NCI-H510A treated with DMSO at 0.1 percent for 48 hours (cell line): ENCODE data around the gene PPARGC1A.

Experiments used
- DNase-seq: peaks from one replicate; lab custom pipeline; 2025; lab: John Stamatoyannopoulos, UW

Gene PPARGC1A

DNA sequence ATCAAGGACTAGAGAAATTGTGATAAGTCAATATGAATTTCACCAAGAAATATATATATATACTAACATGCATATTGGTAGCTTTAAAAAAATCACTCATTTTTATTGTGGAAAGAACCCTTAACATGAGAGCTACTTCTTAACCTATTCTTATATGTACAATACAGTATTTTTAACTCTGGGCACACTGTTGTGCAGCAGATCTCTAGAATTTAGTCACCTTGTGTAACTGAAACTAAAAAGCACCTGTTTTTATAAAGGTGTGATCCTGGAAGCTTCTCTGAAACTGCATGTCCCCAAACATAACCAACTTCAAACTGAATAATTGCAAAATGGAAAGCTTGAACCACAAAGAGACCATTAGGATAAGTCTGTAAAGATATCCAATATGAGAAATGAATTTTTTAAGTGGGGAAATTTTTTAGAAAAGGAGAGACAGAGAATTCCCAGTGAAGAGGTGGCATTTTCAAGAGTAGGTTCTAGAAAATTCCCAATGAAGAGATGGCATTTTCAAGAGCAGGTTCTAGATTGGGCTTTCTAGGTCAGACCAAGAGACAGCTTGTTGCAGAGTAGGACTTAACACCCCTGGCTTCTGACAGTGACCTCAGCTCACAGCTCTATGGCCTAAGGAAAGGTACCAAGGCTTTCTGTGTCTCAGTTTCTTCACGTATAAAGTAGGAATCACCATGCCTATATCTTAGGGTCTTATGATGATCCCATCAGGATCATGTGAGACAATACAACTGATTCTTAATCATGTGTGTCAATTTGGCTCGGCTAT, 22.0 kb upstream of the PPARGC1A start:
- no peak for DNase-seq

DNA sequence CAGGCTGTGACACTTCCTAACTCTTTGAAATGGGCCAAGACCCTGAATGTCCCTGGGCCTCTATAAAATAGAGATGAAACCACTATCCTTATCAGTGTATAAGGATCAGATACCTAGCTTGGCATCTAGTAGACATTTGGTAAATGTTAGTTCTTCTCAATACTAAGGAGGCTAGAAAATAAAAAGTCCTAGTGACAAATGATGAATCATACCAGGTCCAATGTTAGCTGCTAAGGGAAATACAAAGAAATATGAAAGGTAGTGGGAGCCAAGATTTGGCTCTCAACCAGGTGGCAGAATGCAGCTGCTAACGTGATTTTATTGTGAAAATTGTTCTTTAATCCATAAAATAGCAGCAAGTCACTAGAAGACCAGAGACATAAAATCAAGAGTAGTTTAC, 19.8 kb upstream of the PPARGC1A start:
- DNase-seq: no peak

GRCh38 chr4:23906839-23907238, 17.0 kb upstream of the PPARGC1A start:
- no peak for DNase-seq

- DNase-seq: peak; percentile 6
Observed at GRCh38 chr4:23904639-23905071, 14.8 kb upstream of the PPARGC1A start.

DNA sequence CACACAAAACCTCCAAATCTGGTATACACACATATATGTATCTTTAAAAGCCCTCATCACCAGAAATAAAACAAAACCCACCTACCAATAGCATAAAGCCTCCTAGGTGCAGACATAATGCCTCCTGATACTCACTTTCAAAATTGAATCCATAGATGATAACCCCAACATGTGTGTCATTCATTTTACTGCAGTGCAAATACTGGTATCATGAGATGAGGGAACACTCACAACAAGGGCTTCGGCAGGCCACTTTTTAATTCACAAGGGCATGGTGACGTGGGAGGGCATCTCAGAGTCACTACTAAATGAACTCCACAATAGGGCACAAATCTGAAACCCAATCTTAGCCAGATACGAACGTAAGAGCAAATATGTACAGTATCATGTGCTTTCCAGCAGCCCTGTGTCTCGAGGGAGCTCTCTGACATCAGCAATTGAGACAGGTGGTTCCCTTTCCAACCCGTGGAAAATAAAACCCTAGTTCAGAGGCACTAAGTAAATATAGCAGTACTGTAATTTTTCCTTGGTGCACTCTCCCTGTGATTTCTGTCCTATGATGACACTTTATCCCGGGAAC, 14.1 kb upstream of the PPARGC1A start:
- peak; percentile 66 for DNase-seq

DNA sequence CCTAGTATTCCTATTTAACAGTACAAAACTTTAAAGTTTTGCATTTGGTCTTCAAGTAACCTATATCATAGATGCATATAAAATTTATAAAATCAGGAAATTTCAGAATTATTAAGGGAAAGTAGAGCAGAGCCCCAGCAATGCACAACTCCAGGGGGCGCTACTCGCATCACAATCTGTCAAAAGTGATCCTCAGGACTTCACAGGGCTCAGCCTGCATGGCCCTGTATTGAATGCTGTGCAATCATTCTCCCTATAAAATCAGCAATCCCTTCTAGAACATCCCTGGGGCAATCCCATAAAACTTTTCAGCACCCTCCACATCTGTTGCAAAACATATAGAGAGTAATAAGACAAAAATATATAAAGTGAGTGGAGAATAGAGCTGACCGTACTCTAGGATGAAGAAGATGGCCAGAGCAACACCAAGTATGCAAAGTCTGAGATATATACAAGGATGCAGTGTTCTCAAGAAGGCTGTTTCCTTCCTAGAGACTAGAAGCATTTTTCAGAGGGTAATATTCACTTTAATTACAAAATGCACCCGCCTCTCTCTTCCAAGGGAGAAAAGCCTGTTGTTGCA, 12.5 kb upstream of the PPARGC1A start:
- no peak for DNase-seq

GRCh38 chr4:23900636-23901035, 10.8 kb upstream of the PPARGC1A start:
- no peak for DNase-seq

GRCh38 chr4:23899565-23899964, 9.7 kb upstream of the PPARGC1A start:
- no peak for DNase-seq

GRCh38 chr4:23897564-23898109, 7.8 kb upstream of the PPARGC1A start:
- no peak for DNase-seq

DNA sequence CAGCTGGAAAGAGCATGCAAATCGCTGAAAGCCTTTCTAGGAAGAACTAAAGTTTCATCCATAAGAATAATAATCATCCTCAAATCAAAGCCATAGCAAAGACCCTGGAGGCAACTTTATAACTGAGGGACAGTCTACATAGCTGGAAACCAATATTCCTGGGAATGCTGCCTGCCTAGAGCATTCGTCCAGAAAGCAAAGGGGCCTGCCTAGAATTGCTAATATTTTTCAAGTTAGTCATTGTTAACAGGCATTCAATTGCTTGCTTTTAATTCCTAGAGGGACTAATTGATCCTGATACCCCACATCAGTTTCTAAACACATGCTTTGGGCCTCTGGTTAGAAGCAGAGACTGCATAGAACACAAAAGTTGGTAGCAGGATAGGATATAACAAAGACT, 4.2 kb upstream of the PPARGC1A start:
- DNase-seq: no peak

DNA sequence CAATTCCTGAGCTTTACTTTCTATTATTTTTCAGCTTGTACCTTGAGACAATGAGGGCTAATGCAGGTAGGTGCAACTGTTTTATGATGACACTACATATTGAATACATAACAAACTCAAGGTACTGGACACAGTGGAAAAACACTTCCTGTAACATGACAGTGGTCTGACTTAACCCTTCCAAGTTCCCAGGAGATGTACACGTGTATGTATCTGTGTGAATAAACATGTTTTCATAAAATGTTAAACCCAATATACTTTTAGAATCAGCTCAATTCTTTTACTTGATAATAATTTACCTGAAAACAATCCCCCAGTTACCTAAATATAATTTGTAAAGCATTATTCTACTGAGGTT, 1.2 kb upstream of the PPARGC1A start:
- no peak for DNase-seq

- DNase-seq: no peak
Observed at GRCh38 chr4:23890369-23891063, 669 bp upstream of the PPARGC1A start.

DNA sequence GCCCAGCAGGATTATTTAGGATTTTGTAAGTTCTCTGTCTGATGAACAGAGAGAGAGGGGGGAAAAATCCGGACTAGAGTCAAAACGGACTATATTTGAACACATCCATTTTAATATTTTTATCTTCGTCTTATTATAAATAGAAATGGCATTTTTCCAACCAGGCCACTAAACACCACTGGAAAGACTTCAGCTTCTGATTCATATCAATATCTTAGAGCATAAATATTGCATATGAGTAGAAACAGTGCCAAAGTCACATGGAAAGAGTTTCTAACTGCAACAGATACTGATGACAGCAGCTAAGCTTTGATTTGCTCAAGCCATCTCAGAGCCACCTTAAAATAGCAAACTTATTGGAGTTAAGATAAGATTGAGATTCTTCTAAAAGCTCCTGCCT, 456 bp downstream of the PPARGC1A start:
- peak; percentile 35 for DNase-seq

DNA sequence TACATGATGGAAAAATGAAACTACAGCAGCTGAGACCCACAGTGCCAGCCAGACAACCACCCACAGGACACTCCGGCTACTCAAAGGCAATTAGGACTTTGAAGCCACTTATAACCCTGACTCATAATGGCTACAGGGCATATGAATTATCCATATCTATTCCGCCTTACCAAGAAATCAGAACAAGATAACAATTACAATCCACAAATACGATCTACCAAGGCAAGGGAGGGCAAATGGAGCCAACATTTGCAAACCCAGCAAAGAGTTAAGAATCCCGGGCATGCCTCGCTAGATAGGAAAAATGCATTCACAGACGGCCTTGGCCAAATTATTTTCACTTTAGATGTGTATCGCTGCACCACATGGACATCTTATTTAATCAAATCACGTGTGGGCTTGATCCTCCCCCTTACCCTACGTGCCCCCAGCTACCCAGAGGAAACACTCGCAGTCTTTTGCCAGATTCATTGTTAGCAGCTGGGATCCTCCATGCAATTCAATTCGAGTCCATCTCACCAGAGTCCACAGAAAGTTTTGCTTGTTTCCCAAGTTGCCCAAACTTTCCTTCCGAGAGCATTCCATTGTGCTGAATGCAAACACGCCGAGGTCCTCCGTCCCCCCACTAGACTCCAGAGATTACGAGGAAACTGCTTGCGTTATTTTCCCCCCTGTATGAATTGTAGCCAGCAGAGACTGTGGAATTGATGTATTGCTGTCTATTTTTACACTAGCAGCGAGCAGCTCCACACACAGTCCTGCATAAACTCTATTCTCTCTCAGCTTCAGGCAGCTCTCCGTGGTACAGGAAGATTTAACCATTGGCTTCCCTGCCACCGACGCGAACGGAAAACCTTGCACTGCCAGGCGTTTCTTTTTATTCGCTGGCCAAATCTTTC, 1.2 kb downstream of the PPARGC1A start:
- peak; percentile 35 for DNase-seq

GRCh38 chr4:23887989-23888388, 1.9 kb downstream of the PPARGC1A start:
- no peak for DNase-seq

GRCh38 chr4:23887173-23887572, 2.7 kb downstream of the PPARGC1A start:
- no peak for DNase-seq

GRCh38 chr4:23885943-23886590, 3.8 kb downstream of the PPARGC1A start:
- no peak for DNase-seq

GRCh38 chr4:23884741-23885140, 5.1 kb downstream of the PPARGC1A start:
- DNase-seq: no peak

DNA sequence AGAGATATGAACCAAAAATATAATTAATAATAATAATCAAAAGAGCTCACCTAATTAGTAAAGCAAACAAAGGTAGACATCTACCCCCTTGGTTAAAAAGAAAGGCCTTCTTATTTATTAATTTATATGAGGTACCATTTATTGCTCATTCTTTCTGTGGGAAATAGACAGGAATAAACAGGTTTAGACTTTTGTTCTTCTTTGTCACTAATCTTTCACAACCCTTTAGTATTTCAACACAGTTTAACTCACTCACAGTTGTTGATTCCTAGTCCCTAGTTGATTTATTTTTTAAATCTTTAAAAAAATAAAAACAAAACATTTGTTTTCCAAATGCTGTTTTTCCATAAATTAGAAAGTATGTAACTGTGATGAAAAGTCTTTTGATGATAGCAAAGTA, 5.6 kb downstream of the PPARGC1A start:
- no peak for DNase-seq

DNA sequence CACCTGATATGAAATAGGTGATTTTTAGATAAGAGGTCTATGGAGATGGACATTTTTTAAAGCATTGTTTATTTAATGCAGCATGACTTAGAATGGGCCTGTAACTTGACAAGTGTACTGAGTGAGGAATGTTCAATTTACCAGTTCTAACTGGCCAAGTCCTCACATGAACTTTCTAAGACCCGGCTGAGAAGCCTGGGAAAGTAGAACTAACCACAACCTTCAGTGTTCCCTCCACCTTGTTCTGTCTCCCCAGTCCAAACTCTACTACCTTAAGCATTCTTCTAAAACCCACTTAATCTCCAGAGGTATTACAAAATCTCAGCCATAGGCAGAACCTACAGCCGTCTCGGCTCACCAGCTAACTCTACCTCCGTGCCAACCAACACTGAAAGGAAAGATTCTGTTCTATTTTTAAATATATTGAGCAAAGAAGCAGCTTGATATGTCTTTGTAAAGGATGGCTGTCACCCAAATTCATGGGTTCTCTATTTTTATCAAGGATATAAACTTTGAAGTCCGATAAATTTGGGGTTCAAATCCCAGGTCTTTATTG, 6.8 kb downstream of the PPARGC1A start:
- no peak for DNase-seq
